ENCODE results near the gene CNTNAP5. TPM values are rescaled to one million over a fixed set of nuclear protein-coding genes. Genes with fewer than 3 reads are reported as not detected.

Gene CNTNAP5
- total and polyA plus RNA-seq, 9 of the 15 experiments (the other 6 are each of a cell fraction or from before 2014, with no cell fraction given), result not detected

- no peak for TF ChIP-seq SFPQ (IDR thresholded peaks at IDR 0.05; ENCODE audit: low read depth, low read length)
- no peak for TF ChIP-seq EGR1 (conservative IDR thresholded peaks at IDR 0.05)
- Histone ChIP-seq H3K36me3 (ENCODE audit: control insufficient read depth, insufficient read depth, low read length) (no peaks in the 10 kb centered on the region), H3K9me1 (ENCODE audit: control insufficient read depth, insufficient read depth, low read length) (no peaks in the 10 kb centered on the region), H3K79me2 (ENCODE audit: control insufficient read depth, insufficient read depth, low read length) (no peaks in the 10 kb centered on the region), H3K9me3 (replicated peaks; ENCODE audit: control insufficient read depth, insufficient read depth, low read depth, low read length) (no peaks in the 10 kb centered on the region), H3K4me2 (ENCODE audit: insufficient read depth, low read length) (no peak overlapping the region), H3K4me3 (no peak overlapping the region), H3K4me1 (replicated peaks in 1 of 2; ENCODE audit: control insufficient read depth in 2 of 2, insufficient read depth in 2 of 2, low read length in 2 of 2) (no peaks in the 10 kb centered on the region), H3K27ac (ENCODE audit: extremely low read depth, low read depth, low read length) (no peak overlapping the region), H3K27me3 (ENCODE audit: control insufficient read depth in 2 of 2, insufficient read depth in 2 of 2, low read length in 2 of 2) (no peaks in the 10 kb centered on the region), H3K9ac (ENCODE audit: insufficient read depth in 1 of 2, low read depth in 2 of 2, low read length in 2 of 2) (no peak overlapping the region), H4K20me1 (replicated peaks; ENCODE audit: control insufficient read depth, insufficient read depth, low read length) (no peaks in the 10 kb centered on the region), H2AFZ (ENCODE audit: low read depth, low read length) (no peak overlapping the region)
- WGBS (ENCODE audit: insufficient coverage, low coverage, missing lambda C conversion rate), result 3% methylated on average over 4 of the region's 4 CpGs
- FAIRE-seq (no peak), ATAC-seq (no peak), DNase-seq (ENCODE audit: extremely low read depth in 1 of 4, low spot score in 3 of 4) (no peak)
- no TSS peak for BruUV-seq (replicated peaks)
- POLR2A ChIA-PET, result no interaction called here
- intact Hi-C loops (cut with micrococcal nuclease) (no loop called here), in situ Hi-C loops (cut with MboI) (no loop called here)
- CTCF ChIA-PET (ENCODE audit: low intra/inter-chr PET ratio), result no interaction called here
Measured at GRCh38 chr2:124584615-124585014, 559.5 kb downstream of the CNTNAP5 start.

- no peak overlapping the region for H3K4me3 ChIP-seq
- no peak overlapping the region for H3K9ac ChIP-seq (ENCODE audit: insufficient read depth in 1 of 2, low read depth in 2 of 2, low read length in 2 of 2)
- no peaks in the 10 kb centered on the region for H3K4me1 ChIP-seq (replicated peaks in 1 of 2; ENCODE audit: control insufficient read depth in 2 of 2, insufficient read depth in 2 of 2, low read length in 2 of 2)
- ChIA-PET CTCF (ENCODE audit: low intra/inter-chr PET ratio) (interaction anchor here (0.6 kb wide), 1 partner anchor 630 kb away, joined by 4 read pairs; no protein-coding TSS in a partner anchor), POLR2A (no interaction called here)
- H2AFZ ChIP-seq (ENCODE audit: low read depth, low read length), result no peak overlapping the region
- BruUV-seq (replicated peaks), result no TSS peak
- H3K9me3 ChIP-seq (replicated peaks; ENCODE audit: control insufficient read depth, insufficient read depth, low read depth, low read length), result no peaks in the 10 kb centered on the region
- no peaks in the 10 kb centered on the region for H3K36me3 ChIP-seq (ENCODE audit: control insufficient read depth, insufficient read depth, low read length)
- H3K27ac ChIP-seq (ENCODE audit: extremely low read depth, low read depth, low read length), result no peak overlapping the region
- no peaks in the 10 kb centered on the region for H4K20me1 ChIP-seq (replicated peaks; ENCODE audit: control insufficient read depth, insufficient read depth, low read length)
- H3K27me3 ChIP-seq (ENCODE audit: control insufficient read depth in 2 of 2, insufficient read depth in 2 of 2, low read length in 2 of 2), result no peaks in the 10 kb centered on the region
- 0% methylated on average over 1 of the region's 1 CpG for WGBS (ENCODE audit: insufficient coverage, low coverage, missing lambda C conversion rate)
- in situ Hi-C loops (cut with MboI) (no loop called here), intact Hi-C loops (cut with micrococcal nuclease) (no loop called here)
- no peak overlapping the region for H3K4me2 ChIP-seq (ENCODE audit: insufficient read depth, low read length)
- H3K79me2 ChIP-seq (ENCODE audit: control insufficient read depth, insufficient read depth, low read length), result no peaks in the 10 kb centered on the region
- ATAC-seq (no peak), FAIRE-seq (no peak), DNase-seq (ENCODE audit: extremely low read depth in 1 of 4, low spot score in 3 of 4) (no peak)
- TF ChIP-seq RBBP5 (IDR thresholded peaks at IDR 0.05; ENCODE audit: borderline replicate concordance, insufficient read depth, low read length, poor library complexity, severe bottlenecking) (no peak), ZNF445 (CRISPR knock-in tag; IDR thresholded peaks at IDR 0.05; ENCODE audit: low read depth) (no peak), CEBPB (tag; IDR thresholded peaks at IDR 0.05) (no peak), ZNF263 (CRISPR knock-in tag; IDR thresholded peaks at IDR 0.05; ENCODE audit: borderline replicate concordance) (no peak), SMARCA4 (IDR thresholded peaks at IDR 0.05) (no peak)
- no peaks in the 10 kb centered on the region for H3K9me1 ChIP-seq (ENCODE audit: control insufficient read depth, insufficient read depth, low read length)
Measured at GRCh38 chr2:124585277-124585676, 560.2 kb downstream of the CNTNAP5 start.

All from K562 (cell line).